Measurements from ENCODE around the gene KRT2.

The KRT2 gene

DNA sequence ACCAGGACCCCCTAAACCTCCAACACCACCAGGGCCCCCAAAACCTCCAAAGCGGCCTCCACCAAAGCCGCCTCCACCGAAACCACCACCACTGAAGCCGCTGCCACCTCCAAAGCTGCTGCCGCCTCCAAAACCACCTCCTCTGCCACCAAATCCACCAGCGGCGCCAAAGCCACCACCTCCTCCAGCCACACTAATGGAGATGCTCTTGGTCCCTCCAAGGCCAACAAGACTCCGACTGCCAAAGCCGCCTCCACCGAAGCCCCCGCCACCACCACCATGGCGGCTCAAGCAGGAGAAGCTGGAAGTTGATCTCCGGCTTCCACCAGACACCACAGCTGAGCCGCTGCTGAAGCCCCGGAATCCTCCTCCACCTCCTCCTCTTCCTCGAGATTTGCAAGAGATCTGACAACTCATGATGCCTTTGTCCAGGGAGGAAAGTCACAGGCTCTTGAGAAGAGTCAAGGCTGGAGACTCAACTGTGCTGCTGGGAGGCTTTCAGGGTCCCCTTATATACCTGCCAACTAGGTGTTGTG lies at the start of gene KRT2:
Gene KRT2 (minus strand): TSS at position 486 of the 536 bp plus-strand sequence. CDS start 69 bp downstream, at position 417.
- peak in 1 of 10 donors; percentile 72 for DNase-seq
- intact Hi-C loops (cut with DNase I): no loop called here

DNA sequence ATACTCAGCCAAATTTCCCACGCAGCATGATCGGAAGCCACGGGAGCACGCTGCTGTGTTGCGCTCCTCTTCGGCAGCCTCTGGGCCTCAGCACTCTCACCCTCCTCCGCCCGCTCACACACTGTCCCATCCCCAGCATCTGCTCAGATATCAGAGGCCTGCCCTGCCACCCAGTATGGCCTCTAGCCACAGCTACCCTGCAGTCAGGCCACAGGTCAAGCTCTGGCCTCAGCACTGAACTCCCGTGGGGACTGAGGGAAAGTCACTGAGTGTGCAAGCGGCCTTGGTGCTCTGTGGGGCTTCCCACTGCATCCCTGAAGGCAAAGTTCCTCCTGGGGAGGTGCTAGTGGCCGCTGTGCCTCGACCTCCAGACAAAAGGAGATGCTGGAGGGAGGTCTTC lies 49.3 kb upstream of the KRT2 start:
- intact Hi-C loops (cut with DNase I): no loop called here
- DNase-seq: peak in 1 of 10 donors; percentile 55

DNA sequence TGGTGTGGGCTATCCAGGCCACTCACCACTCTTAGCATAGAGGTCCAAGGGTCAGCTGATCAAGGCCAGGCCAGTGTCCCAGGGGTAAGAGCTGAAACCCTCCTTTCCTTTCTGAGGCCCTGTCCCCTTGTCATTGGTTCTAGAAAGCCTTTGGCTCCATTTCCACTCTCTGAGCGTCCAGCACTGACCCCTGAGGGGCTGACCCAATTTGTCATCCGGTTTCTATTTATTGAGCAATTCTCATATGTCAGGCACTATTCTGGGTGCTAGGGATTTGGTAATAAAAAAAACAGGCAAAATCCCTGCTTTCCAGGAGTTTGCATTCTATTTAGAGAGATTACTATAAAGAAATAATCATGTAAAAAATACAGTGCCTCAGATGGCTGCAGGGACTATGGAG lies 47.9 kb upstream of the KRT2 start:
- intact Hi-C loops (cut with DNase I): no loop called here
- DNase-seq: no peak

DNA sequence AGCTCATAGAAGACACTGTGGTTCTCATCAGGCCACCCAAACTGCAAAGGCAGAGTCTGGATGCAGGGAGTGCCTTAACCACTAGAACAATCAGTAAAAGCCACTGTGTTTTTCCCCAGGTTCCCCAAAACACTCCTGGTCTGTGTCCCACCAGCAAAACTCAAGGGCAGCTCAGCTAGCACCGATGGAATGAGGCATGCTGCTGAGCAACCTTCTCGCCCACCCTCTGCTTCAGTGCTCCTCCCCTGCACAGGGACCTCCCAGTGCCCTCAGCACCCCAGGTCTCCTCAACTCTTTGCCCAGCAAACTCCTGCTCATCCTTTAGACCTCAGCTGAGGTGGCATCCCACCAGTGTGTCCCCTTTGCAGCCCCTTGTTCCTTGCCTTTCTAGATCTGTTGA lies 47.4 kb upstream of the KRT2 start:
- intact Hi-C loops (cut with DNase I): no loop called here

DNA sequence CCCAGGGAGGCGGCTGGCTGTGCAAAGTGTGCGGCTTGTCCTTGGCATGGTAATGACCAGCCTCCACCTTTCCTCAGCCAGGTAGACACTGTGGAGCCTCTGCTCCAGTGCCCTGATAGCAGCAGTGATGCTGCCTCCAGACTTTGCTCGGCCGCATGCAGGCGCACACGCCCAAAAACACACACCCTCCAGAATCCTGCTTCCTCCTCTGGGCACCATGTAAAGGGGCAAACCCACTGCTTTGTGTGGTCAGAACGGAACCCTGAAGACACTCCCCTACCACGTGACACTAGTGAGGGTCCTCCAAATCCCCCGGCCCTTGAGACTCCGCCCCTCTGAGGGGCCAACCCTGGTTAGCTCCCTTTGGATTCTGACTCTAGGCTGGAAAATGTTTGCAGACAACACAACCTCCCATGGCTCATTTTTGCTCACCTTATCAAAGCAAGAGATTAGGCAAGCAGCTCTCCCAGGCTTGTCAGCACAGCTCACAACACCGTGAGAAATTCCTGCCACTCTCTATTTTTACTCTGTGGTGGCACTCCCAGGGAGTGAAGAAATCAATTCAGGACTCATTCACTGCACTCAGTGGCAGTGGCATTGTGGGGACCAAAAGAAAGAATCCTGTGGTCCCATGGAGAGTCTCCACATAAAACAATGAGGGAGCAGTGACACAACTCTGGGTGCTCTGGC lies 46.8 kb upstream of the KRT2 start:
- peak in 1 of 10 donors; percentile 25 for DNase-seq
- intact Hi-C loops (cut with DNase I): no loop called here

More for the DNA sequence above, 47.4 kb upstream of the KRT2 start:
- peak in 1 of 10 donors; percentile 67 for DNase-seq

DNA sequence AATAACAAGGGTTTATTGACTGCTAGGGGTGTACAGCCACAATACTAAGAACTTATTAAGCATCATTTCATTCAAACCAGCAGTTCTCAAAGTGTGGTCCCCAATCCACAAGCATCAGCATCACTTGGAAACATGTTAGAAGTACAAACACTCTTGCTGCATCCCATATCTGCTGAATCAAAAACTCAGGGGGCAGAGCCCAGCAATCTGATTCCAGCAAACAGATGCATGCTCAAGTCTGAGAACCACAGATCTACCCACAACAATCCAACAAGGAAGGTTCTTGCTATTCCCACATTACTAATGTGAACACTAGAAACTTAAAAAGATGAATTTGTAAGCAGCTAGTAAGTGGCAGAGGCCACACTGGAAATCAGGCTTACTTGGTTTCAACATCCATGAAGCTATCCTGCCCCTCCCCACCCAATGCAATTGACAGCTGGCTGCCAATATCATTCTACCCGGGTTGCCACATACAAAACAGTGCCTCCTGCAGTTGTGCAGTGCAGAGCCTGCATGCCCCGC lies 45.1 kb upstream of the KRT2 start:
- intact Hi-C loops (cut with DNase I): no loop called here
- no peak for DNase-seq

DNA sequence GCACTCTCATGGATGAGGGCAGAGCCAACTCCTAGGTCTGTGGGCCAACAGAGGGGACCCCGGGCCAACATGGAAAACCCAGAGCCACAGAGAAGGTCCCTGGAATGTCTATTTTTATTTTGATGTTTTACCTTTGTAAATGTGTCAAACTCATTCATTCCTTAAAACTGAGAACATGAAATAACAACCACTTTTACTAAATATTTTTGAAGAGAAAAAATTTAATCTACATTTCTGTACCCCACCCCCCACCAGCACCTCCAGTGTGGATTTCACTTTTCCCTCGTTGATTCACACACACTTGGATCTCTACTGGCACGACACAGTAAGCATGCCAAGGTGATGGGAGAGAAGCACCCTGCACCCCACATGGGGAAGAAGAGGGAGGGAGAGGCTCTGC lies 44.6 kb upstream of the KRT2 start:
- DNase-seq: no peak
- intact Hi-C loops (cut with DNase I): no loop called here

DNA sequence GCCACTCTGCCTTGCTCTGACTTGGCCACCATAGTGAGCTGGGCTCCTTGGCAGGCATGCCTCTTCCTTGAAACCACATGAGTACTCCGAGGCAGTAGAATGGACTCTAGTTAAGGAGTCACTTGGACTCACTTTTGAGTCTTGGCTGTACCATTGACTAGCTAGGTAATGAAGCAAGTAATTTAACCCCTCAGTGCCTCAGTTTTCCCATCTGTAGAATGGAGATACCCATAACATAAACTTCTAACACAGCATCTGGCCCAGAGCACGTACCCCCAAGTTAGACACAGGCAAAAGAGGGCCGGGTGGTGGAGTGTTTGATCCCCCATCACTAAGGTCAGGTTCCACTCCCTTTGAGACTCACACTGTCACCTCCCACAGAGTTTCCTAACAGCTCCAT lies 43.0 kb upstream of the KRT2 start:
- intact Hi-C loops (cut with DNase I): no loop called here
- DNase-seq: peak in 1 of 10 donors; percentile 13

DNA sequence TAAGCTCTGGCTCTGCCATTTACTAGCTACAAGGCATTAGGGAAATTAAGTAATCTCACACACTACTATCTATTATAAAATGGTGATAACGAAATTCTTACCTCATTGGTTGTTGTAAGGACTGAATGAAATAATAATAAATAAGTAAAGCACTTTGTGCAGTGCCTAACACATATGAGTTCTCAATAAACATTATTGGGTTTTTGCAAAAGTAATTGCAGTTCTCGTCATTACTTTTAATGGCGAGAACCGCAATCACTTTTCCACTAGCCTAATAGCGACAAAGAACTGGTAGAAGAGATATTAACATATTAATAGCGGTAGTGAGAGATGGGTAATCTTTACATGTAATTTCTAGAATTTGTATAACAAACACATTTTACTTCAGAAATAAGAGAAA lies 42.1 kb upstream of the KRT2 start:
- intact Hi-C loops (cut with DNase I): no loop called here
- no peak for DNase-seq

DNA sequence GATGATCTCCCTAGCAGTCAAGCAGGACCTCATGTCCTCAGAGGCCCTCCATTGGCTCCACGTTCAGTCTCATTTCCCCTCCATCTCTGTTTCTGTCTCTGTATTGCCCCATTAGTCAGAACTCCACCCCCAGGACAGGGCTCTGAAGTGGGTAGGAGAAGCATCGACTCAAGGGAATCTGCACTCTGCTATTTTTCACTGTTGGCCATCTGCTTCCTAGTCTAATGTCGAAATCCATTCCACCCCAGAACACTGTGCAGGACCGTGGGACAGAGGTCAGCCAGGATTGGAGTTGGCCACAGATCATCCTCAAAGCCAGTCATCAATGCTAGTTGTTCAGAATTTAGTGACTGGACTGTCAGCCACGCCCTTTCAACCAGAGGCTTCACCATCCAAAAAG lies 41.2 kb upstream of the KRT2 start:
- intact Hi-C loops (cut with DNase I): no loop called here
- no peak for DNase-seq

DNA sequence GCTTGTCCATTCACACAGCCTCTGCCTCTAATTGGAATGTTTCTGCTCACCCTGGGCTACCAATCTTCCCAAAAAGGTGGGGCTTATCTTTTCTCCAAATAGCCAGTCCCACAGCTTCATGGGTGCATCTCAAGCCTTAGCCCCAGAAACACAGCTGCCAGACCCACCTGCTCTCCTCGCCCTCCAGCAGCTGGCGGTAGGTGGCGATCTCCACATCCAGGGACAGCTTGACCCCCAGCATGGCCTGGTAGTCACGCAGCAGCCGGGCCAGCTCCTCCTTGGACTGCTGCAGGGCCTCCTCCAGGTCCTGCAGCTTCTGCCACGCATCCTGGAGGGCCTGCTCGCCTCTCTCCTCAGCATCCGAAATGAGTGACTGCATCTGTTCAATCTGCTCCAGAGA lies 40.2 kb upstream of the KRT2 start:
- DNase-seq: no peak
- intact Hi-C loops (cut with DNase I): no loop called here

DNA sequence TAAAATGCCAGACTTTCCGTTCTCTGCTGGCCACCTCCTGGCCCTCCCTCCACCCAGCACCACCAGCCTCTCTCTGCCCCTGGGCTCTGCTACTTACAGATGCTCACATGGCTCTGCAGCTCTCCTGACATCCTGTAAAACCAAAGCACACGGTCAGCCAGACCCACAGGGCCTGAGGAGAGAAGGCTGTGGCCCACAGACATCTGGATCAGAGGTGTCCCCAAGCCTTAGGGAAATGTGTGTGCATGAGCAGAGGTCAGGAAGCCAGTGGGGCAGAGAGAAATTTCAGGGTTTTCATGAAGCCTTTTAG lies 39.8 kb upstream of the KRT2 start:
- intact Hi-C loops (cut with DNase I): no loop called here
- DNase-seq: no peak

DNA sequence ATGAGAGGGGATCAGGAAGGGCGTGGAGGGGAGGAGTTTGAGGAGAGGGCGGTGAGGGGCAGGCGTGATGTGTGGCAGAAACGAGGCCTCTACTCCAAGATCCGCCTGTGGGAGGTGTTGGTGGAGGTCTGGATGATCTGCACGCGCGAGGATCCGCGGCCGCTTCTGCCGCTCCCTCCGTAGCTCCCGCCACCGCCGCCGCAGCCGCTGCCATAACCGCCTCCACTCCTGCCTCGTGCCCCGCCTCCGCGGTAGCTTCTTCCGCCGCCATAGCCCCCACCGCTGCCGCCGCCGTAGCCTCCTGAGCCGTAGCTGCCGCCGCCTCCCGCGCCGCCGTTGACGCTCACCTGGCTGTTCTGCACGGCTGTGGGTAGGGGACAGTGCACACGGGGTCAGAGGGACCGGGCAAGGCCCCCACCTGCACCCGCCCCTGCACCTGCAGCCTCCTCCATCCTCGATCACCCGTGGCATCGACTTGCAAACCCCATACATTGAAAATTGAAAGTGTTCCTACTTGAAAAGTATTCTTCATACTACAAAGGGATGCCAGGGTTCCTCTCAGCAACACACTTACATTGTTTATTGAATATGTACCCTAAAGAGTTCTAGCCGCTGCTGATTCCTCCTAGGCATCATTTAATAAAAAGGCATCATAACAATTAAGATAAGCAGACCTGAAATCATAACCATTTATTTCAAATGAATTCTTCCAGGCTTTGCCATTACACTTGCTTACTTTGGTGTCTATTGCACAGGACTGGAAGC lies 39.2 kb upstream of the KRT2 start:
- intact Hi-C loops (cut with DNase I): no loop called here
- DNase-seq: peak in 7 of 10 donors; percentile 19 to 90 (median 46)

DNA sequence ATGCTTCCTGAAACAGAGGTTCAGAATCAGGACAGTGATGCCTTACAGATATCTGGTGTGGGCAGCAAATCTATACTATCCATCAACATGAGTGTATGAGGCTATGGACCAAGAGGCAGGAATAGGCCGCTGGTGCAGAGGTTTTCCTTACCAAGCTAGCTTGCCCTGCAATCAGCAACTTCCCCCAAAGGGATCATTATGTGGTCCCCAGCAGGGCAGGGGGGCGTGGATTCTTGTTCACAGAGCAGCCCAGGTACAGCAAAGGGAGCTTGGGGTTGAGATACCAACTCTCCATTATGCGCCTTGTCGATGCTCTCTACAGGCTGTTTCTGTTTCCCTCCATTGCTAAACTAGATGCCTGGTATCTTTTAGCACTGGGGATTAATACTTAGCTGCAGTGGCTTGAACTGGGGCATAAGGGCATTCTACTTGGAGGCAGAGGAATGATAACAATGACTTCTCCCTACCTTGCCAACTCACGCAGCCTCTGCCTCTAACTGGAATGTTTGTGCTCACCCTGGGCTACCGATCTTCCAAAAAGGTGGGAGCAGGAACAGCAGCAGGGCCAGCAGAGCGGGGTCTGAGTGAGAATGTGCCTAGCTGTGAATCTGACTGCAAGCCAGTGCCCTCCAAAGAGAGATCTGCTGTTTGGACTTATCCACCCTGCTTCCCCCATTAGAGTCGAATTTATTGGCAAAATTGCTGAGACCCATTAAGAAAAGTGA lies 38.5 kb upstream of the KRT2 start:
- intact Hi-C loops (cut with DNase I): no loop called here
- no peak for DNase-seq

DNA sequence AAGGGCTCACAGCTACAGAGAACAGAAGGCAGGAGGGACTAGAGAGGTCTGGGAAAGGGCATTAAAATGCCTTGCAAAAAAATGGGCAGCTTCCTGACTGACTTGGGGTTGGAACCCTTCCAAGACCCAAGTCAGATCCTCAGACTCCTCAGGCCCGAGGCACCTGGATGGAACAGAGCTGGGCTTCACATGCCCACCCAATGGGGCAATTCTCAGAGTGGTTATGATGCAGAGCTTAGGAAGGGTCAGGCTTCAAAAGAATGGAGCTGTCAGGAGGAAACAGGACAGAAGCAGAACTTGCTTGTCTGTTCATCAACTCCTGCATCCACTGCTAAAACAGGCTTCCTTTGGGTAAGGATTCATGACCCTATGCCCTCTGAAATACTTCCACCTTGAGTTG lies 37.9 kb upstream of the KRT2 start:
- intact Hi-C loops (cut with DNase I): no loop called here
- no peak for DNase-seq

DNA sequence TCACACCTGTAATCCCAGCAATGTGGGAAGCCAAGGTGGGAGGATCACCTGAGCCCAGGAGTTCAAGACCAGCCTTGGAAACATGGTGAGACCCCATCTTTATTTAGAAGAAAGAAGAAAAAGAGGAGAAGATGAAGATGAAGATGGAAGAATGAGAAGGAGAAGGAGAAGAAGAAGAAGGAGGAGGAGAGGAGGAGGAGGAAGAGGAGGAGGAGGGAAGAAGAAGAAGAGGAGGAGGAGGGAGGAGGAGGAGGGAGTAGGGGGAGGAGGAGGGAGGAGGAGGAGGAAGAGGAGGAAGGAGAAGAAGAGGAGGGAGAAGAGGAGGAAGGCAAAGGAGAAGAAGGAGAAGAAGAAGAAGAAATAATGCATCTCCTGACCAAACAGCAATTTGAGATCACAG lies 37.2 kb upstream of the KRT2 start:
- intact Hi-C loops (cut with DNase I): no loop called here
- no peak for DNase-seq

DNA sequence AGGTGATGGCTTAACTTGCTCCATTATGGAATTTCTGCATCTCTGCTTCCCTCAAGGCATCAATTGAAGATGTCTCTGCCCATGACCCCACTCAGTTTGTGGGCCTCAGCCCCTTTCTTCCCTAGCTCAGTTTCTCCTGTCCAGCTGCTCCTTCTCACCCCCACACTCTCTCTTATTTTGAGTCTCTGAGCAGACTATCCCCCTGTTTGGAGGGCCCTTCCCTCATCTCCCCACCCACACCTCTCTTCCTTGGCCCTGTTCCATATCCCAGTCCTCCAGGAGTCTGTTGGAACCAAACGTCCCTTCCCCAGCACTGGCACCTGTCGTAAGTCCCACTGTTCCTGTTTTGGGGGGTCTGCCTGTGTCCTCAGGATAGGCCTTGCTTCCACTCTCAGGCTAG lies 36.5 kb upstream of the KRT2 start:
- intact Hi-C loops (cut with DNase I): no loop called here
- DNase-seq: no peak

DNA sequence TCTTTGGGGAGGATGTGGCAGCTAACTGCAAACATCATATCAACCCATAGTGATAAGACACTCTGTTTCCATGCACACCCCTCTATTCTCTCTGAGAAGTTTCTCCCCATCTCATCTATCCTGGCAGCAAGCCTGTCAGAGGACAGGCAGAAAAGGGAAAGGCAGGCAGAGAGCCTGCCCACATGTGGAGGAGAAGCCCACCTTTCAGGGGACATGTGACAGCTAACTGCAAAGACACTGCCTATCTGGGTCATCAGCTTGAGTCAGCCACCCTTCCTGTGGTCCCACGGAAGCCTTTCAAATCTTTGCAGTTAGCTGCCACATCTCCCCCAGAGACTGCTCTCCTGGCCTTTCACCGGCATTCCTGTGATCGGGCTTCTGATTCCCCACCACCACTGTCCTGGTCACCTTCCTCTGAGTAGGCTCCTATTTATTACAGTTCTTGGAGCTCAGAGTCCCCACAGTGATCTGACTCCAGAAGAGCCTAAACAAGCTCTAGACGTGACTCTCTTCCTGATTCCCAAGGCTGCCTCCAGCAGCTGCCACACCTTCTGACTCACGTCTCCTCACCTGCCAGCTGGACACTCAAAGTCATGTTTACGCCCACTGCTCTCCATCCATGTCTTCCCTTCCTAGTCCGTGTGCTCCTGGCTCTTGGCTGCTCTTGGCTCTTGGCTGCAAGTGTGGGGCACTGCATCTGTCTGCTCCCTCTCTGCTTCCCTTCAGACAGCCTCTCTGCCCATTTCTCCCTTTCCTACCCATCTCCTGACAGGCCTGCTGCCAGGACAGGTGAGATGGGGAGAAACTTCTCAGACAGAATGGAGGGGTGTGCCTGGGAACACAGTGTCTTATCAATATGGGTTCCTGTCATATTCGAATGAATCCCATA lies 35.7 kb upstream of the KRT2 start:
- DNase-seq: no peak
- intact Hi-C loops (cut with DNase I): no loop called here

DNA sequence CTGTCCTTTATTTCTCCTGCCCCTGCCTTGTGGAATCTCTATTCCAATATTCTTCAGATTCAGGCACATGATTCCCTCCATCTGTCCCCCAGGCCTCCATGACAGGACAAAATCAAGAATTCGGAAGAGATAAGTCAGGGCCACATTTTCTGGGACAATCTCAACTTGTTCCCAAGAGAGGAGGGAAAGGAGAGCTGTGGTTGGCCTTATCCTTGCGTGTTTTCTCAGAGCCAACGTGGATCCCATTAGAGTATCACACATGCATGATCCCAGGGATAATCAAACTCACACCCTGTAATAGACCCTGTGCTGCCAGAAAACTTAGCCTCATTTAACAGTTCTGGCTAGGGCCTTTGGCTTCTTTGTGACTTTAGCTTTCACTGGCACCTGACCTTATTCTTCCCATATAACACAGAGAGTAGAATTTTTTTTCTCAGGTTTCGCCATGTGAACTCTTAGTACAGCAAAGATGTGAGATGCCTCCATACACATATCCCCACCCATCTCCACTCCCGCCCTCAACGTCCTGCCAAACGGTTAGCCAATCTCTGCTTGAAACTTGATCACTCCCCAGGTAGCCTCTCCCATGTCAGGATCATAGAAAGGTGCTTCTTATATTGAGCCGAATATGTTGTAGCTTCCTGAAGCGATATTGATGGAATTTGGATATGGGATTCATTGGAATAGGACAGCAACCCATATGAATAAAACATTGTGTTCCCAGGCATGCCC lies 34.9 kb upstream of the KRT2 start:
- DNase-seq: no peak
- intact Hi-C loops (cut with DNase I): no loop called here

DNA sequence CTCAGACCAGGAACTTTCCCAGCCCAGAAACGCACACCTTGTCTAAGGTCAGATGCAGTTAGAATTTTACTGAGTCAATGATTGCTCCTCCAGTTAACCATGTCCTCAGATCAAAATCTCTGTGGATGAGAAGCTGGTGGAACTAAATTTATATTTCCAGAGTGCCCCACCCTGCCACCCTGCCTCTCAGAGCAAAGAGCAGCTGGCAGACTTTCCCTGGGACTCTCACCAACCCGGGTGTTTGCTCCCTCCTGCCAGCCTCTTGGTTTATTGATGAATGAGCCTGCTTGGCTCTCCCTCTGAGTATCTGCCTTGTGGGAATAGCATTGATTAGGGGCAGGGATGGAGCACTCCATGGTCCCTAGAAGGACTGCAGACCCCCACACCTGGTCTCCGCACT lies 34.1 kb upstream of the KRT2 start:
- DNase-seq: no peak
- intact Hi-C loops (cut with DNase I): no loop called here

Measured in posterior cingulate gyrus (tissue), 11 donors.